ENCODE data around the gene GAST. TPM values are rescaled to one million over a fixed set of nuclear protein-coding genes. Genes with fewer than 3 reads are reported as not detected.

Gene GAST
- total and polyA plus RNA-seq, 10 of the 15 experiments (the other 5 are each of a cell fraction or from before 2014, with no cell fraction given): not detected

GRCh38 chr17:41763327-41763726 lies 51.2 kb downstream of the GAST start:
- no peak overlapping the region for H3K4me2 ChIP-seq (ENCODE audit: control insufficient read depth, insufficient read depth)
- RAD21 ChIA-PET (ENCODE audit: unreplicated experiment): no interaction called here
- CTCF ChIA-PET: interaction anchor here (0.9 kb wide), 1 partner anchor 39 kb away, joined by 3 read pairs; no protein-coding TSS in a partner anchor
- ATAC-seq: no peak
- SMC1A ChIA-PET (ENCODE audit: uncharacterized antibody, unreplicated experiment): no interaction called here
- H3K4me1 ChIP-seq (ENCODE audit: control insufficient read depth, insufficient read depth, low read length): no peaks in the 10 kb centered on the region
- H4K20me1 ChIP-seq (ENCODE audit: control insufficient read depth, insufficient read depth): no peaks in the 10 kb centered on the region
- H3K79me2 ChIP-seq (ENCODE audit: control insufficient read depth, insufficient read depth, low read length): no peaks in the 10 kb centered on the region
- in situ Hi-C loops (cut with MboI) (loop anchor here (5.0 kb wide), 1 partner anchor 51 kb away; the partner anchor contains the start of gene GAST), intact Hi-C loops (cut with micrococcal nuclease; ENCODE audit: unreplicated experiment) (no loop called here)
- H3K27ac ChIP-seq (ENCODE audit: control insufficient read depth, insufficient read depth): no peak overlapping the region
- no peak for FAIRE-seq
- WGBS (ENCODE audit: insufficient coverage, insufficient replicate concordance, low lambda C conversion rate, missing lambda C conversion rate): 6% methylated on average over 8 of the region's 8 CpGs
- no peaks in the 10 kb centered on the region; a peak in 1 of 4 replicates for H3K27me3 ChIP-seq (replicated peaks in 1 of 2; ENCODE audit: control insufficient read depth in 2 of 2, insufficient read depth in 2 of 2, low read length in 1 of 2)
- no peak for TF ChIP-seq CHD2 (IDR thresholded peaks at IDR 0.05; ENCODE audit: borderline replicate concordance, low read depth, low read length)
- no peak for TF ChIP-seq ZNF24 (IDR thresholded peaks at IDR 0.05)
- no peak for TF ChIP-seq HDAC6 (IDR thresholded peaks at IDR 0.05; ENCODE audit: unreplicated experiment)
- TF ChIP-seq ZSCAN29 (IDR thresholded peaks at IDR 0.05): no peak
- TF ChIP-seq E4F1 (IDR thresholded peaks at IDR 0.05; ENCODE audit: borderline replicate concordance, partially characterized antibody): no peak
- no peak for TF ChIP-seq MYB (IDR thresholded peaks at IDR 0.05; ENCODE audit: borderline replicate concordance, low read depth, low read length)
- no peak for TF ChIP-seq FOXK2 (IDR thresholded peaks at IDR 0.05)
- TF ChIP-seq TCF7 (IDR thresholded peaks at IDR 0.05; ENCODE audit: borderline replicate concordance): no peak
- TF ChIP-seq E2F8 (IDR thresholded peaks at IDR 0.05; ENCODE audit: low read depth, partially characterized antibody): no peak
- no peak for TF ChIP-seq ZNF217 (IDR thresholded peaks at IDR 0.05)
- TF ChIP-seq ELK1 (IDR thresholded peaks at IDR 0.05; ENCODE audit: low read depth, low read length): no peak
- no peak for TF ChIP-seq MEF2B (IDR thresholded peaks at IDR 0.05; ENCODE audit: partially characterized antibody, poor library complexity, severe bottlenecking)
- no peak for TF ChIP-seq ETV6 (conservative IDR thresholded peaks at IDR 0.05 in 1 of 2, IDR thresholded peaks at IDR 0.05 in 1 of 2; ENCODE audit: borderline replicate concordance in 1 of 2, low read depth in 1 of 2)
- TF ChIP-seq BACH1 (IDR thresholded peaks at IDR 0.05; ENCODE audit: borderline replicate concordance): no peak
- BruUV-seq (replicated peaks): no TSS peak
- H3K9me3 ChIP-seq (replicated peaks; ENCODE audit: control insufficient read depth, insufficient read depth, low read length): no peaks in the 10 kb centered on the region
- DNase-seq (ENCODE audit: low read depth, low spot score): no peak
- POLR2A ChIA-PET: no interaction called here
- no peak overlapping the region for H2AFZ ChIP-seq (ENCODE audit: control insufficient read depth, low read depth, low read length)
- peaks cover 0 to 10% of the 10 kb centered on the region in 2 experiments; a peak in 2 of 4 replicates for H3K36me3 ChIP-seq (ENCODE audit: control insufficient read depth in 2 of 2, insufficient read depth in 2 of 2, low read length in 1 of 2)
- no peak overlapping the region for H3K9ac ChIP-seq (ENCODE audit: control insufficient read depth, insufficient read depth, low read length)
- H3K4me3 ChIP-seq: no peak overlapping the region

All from GM12878 (cell line).